Left ventricle myocardium inferior (tissue), 1 donor: ENCODE results near the gene HTRA3. TPM values are rescaled to one million over a fixed set of nuclear protein-coding genes. Genes with fewer than 3 reads are reported as not detected.
A peak's percentile ranks its signal among the peaks of the same experiment; 100 is the strongest.

Source experiments
- DNase-seq: peaks from one replicate; pipeline ENCODE4 v3.0.0-alpha.2; 2020
- H3K27ac ChIP-seq: fragments of 200-600 bp; replicated peaks from 2 replicates; pipeline ENCODE4 v1.8.0; 2021
- H3K27me3 ChIP-seq: fragments of 200-600 bp; 2 replicates; pipeline ENCODE4 v1.8.0; 2021; ENCODE audit warnings: low read depth
- H3K36me3 ChIP-seq: fragments of 200-600 bp; 2 replicates; pipeline ENCODE4 v1.8.0; 2021
- H3K4me1 ChIP-seq: fragments of 200-600 bp; 2 replicates; pipeline ENCODE4 v1.8.0; 2021
- H3K4me3 ChIP-seq: fragments of 200-600 bp; 2 replicates; pipeline ENCODE4 v1.8.0; 2021; ENCODE audit warnings: mild to moderate bottlenecking, moderate library complexity
- H3K9me3 ChIP-seq: fragments of 200-600 bp; replicated peaks from 2 replicates; pipeline ENCODE4 v1.8.0; 2021
- CTCF ChIP-seq: fragments of 200-600 bp; IDR thresholded peaks from 2 replicates; pipeline ENCODE4 v1.8.0; 2021; ENCODE audit warnings: antibody characterized with exemption, mild to moderate bottlenecking, borderline replicate concordance
- intact Hi-C: fragments of 100-400 bp; cut with micrococcal nuclease; formaldehyde crosslinking; loops from one replicate; pipeline ENCODE4 v1.11.0; 2022
- total RNA-seq: library from RNA; stranded (reverse); fragmentation: NEBNext Ultra II Directional; extraction: Animal tissue kit (Norgen Biotek cat#: 25700); gene quantifications from one replicate; pipeline ENCODE4 v1.2.1, GENCODE V29; 2021
- donor health status: DM: no; HTN: yes; CAD: no; lungs with severe emphysema.

Gene HTRA3
- total RNA-seq, 1 donor from 2014 or later: 119 TPM

GRCh38 chr4:8355864-8356565 is 86.5 kb downstream of the HTRA3 start:
- Histone ChIP-seq H3K4me3 (no peak overlapping the region), H3K36me3 (no peaks in the 10 kb centered on the region), H3K27ac (peak overlapping the region; percentile 37), H3K4me1 (peaks cover 40% of the 10 kb centered on the region), H3K27me3 (no peaks in the 10 kb centered on the region), H3K9me3 (no peaks in the 10 kb centered on the region)
- intact Hi-C loops: no loop called here
- DNase-seq: no peak
- TF ChIP-seq CTCF: no peak

Other genes with a start within 250 kb of the HTRA3 start
- gene ABLIM2, start 110.9 kb upstream of the HTRA3 start, total RNA-seq: 43.5 TPM
- 13.6 TPM for gene SH3TC1, start 70.5 kb upstream of the HTRA3 start, total RNA-seq
- gene ACOX3, start 171.0 kb downstream of the HTRA3 start, total RNA-seq: 22.0 TPM
- 9.2 TPM for gene TRMT44, start 171.0 kb downstream of the HTRA3 start, total RNA-seq